IPS DF 19.7 (cell line): ENCODE results near the gene MMP23B.

Source experiments
- DNase-seq: peaks from one replicate; pipeline ENCODE4 v3.0.0-alpha.2; 2013; ENCODE audit warnings: low read depth, low spot score

MMP23B gene

DNA sequence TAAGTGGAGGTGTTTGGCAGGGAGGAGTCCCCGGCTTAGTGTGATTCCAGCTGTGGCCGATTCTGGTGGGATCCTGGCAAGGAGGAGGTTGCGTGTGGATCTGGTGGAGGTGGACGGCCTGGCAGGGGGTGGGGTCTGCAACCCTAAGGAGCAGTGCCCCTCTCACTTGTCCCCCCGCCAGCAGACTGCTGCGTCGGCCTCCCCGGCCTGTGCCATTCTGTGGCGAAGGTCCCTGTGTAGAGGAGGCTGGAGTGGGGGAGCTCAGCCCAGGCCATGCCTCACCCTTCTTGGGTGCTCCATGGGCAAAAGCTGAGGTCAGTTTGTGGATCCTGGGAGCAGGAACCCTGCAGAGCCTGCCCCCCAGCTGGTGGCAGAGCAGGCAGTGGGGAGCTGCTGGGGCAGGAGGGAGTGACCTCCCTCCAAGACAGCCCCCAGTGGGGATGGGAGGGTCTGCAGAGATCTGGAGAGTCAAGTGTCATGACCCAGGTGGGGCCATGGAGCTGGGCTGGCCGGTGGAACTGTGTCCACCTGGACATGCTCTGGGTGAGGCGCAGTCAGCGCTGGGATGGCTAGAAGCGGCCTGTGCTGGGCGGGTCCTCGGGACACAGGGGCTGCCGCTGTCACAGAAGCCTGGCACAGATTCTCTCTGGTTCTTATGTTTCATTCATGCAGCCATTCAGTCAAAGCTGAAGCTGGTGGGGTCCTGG is 11.4 kb upstream of the MMP23B start:
- DNase-seq, result no peak

DNA sequence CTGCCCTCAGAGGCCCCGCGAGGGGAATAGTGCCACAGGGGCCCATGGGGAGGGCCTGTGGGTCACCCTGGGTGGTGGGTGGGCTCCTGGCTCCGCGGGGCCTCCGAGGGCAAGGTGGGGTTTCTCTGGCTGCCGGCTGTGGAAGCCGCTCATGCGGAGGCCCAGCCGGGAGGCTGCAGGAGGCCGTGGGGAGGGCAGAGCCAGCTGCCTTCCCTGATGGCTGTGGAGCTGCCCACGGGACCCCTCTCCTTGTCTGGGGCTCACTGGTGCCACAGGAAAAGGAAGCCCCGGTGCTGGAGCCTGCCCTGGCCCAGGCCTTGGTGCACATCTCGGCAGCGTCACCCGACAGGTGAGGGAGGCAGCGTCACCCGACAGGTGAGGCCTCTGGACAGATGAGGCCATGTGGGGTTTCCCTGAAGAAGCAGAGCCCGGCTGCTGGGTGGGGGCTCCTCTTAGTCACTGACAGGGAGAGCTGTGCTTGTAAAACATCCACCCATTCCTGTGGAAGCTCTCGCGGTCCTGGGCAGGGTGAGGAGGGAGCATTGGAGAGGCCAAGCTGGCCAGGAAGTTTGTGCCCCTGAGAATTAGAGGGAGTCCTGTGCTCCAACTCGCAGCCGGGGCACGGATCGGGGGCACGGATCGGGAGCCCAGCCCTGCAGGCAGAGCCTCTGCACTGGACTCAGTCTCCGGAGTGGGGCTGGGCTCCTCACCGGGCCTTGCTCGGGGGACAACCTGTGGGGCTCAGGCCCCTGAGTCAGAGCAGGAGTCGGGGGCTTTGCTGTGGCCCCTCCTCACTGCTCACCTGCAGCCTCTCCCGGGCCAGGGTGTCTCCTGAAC is 10.6 kb upstream of the MMP23B start:
- DNase-seq, result no peak

DNA sequence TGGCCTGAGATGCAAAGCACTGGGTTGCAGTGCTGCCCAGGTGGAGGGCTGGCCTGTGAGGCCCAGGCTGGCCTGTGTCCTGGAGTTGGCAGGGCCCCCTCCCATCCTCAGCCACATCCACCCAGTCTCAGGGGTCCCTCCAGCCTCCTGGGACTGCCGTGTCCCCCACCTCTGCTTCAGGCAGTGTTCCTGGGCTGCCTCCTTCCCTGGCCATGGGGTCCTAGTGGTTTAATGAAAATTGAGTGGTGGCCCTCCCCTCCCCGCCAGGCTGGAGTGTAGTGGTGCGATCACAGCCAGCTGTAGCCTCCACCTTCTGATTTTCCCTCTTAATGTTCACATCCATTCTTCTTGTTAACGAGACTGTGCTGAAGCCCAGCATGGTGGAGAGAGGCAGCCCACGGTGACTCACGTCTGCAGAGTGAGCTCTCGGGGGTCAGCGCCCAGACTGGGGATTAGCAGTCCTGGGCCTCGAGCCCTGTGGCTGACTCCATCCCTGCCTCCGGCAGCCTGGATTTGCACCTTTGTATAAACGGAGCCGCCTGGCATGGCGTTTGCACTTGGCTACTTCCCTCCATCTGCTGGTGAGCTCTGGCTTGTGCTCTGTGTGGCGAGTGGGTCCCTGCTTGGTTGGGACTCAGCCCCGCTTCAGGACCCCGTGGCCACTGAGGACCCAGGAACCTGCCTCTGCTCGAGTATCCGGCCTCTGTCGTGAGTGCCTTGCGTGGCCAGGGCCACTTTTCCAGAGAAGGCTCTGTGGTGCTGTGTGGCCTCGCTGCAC is 9.8 kb upstream of the MMP23B start:
- DNase-seq, result no peak

DNA sequence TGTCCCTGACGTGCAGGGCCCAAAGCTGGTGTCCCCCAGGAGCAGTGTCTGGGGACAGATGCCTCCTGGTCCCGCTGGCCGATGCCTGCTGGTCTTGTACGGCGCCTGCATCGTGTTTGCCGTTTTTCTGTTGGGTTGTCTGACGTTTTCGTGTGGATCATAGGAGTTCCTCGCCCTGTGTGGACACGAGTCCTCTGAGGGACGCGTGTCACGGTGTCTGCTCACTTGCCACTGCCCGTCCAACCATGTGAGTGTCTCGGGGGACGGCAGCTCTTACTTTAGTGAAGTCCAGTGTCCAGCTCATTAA is 9.2 kb upstream of the MMP23B start:
- DNase-seq, result no peak

DNA sequence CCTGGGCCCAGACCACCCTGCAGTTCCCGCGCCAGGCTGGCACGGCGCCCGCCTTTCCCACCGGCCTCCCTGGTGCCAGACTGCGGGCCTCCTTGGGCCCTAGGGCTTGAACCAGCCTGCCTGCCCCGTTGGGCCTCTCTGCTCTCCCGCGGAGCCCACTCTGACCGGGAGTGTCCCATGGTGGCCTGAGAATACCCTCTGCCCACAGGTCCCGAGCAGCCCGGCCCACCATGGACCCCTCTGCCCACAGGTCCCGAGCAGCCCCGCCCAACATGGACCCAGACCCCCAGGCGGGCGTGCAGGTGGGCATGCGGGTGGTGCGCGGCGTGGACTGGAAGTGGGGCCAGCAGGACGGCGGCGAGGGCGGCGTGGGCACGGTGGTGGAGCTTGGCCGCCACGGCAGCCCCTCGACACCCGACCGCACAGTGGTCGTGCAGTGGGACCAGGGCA is 8.8 kb upstream of the MMP23B start:
- no peak for DNase-seq

DNA sequence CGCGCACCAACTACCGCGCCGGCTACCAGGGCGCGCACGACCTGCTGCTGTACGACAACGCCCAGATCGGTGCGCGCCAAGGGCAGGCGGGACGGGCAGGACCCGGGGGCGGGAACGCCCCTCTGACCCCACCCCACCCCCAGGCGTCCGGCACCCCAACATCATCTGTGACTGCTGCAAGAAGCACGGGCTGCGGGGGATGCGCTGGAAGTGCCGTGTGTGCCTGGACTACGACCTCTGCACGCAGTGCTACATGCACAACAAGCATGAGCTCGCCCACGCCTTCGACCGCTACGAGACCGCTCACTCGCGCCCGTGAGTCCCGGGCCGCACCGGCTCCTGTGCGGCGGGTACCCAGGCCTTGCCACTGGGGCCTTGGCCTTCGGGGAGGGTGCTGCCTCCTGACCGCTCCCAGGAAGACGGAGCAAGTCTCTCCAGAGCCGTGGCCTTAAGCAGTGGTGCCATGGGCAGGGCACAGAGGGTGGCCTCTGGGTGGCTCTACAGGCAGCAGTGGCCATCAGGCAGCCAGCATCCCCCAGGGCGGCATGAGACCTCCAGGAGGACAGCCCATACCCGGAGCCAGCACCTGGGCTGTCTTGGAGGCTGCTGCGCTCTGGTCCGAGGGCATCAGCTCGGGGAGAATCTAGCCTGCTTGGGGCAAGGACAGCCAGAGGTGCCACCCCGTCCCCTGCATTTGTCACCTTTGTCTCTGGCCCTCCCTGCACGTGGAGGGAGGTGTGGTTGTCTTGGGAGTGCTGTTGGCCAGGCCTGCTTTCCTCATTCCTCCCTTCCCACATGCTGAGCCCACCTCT is 8.1 kb upstream of the MMP23B start:
- no peak for DNase-seq

DNA sequence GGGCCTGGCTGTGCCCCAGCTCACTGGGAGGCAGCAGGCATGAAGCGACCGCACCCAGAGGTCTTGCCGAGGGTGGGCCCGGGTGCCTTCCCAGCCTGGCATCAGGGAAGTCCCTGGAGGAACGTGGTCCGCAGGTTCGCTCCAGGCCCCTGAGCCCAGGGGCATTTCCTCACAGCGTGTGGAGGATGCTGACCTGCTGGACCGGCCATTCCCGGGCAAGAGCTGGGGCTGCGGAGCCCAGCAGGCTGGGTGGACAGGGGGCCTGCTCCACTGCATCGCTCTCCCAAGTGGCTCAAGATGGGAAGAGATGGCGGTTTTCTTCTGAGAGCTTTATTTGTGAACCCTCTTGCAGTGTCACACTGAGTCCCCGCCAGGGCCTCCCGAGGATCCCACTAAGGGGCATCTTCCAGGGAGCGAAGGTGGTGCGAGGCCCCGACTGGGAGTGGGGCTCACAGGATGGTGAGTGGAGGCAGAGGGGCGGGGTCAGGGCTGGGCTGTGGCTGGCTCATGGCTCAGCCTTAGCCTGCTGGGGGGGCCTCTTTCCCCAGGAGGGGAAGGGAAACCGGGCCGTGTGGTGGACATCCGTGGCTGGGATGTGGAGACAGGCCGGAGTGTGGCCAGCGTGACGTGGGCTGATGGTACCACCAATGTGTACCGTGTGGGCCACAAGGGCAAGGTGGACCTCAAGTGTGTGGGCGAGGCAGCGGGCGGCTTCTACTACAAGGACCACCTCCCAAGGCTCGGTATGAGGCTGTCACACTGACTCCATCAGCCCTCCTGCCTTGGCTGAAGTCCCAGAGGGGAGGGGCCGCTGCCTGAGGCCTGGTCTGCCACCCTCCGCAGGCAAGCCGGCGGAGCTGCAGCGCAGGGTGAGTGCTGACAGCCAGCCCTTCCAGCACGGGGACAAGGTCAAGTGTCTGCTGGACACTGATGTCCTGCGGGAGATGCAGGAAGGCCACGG is 7.2 kb upstream of the MMP23B start:
- DNase-seq, result no peak

DNA sequence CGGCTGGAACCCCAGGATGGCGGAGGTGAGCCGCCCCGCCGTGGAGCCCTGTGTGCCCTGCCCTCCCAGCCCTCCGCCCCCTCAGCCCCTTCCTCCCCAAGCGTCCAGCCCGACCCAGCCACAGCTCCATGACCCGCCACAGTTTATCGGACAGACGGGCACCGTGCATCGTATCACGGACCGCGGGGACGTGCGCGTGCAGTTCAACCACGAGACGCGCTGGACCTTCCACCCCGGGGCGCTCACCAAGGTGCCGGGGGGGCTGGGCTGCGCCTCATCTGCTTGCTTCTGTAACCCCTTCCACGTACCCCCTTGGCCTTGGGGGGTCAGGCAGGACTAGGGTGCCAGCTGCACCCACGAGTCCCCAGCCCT is 6.6 kb upstream of the MMP23B start:
- no peak for DNase-seq

DNA sequence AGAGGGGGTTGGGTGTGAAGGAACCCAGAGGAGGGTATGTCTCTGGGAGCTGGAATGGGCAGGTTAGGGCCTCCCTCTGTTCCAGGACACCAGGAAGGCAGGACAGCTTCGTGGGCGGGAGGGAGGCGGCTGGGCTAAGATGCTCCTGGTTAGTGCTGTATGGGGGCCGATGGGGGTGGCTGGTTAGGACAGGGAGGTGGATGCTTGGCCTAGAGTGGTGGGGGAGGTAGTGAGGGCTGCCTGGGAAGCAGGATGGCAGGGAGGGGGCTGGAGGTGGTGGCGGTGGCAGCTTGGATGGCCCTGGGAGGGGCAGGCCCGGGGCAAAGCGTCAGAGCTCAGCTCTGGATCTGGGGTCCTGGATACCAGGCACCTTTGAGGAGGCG is 6.2 kb upstream of the MMP23B start:
- DNase-seq, result no peak

DNA sequence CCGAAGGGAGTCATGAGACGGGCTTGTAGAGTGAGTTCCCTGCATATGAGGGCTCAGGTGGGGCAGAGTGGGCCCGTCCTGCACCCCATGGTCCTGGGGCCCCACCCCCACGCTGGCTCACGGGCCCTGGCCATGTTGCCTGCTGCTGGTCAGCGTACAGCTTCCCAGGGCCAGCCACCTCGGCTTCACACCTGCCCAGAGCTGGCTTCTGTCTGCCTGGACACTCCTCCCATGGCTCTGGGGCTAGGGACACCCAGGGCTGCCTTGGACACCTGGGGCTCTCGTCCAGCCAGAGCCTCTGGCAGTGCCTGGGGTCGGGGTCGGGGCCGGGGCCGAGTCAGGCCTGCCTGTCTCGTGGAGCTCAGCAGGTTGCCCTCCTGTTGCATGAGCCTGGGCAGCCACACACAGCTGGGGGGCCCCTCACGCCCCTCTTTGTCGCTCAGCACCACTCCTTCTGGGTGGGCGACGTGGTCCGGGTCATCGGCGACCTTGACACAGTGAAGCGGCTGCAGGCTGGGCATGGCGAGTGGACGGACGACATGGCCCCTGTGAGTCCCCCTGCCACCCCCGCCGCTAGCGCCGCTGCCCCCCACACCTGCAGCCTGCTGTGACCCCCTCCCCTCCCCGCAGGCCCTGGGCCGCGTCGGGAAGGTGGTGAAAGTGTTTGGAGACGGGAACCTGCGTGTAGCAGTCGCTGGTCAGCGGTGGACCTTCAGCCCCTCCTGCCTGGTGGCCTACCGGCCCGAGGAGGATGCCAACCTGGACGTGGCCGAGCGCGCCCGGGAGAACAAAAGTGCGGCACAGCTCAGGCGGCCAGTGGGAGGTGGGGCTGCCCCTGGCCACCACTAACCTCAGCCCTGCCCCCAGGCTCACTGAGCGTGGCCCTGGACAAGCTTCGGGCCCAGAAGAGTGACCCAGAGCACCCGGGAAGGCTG is 5.5 kb upstream of the MMP23B start:
- DNase-seq, result no peak

DNA sequence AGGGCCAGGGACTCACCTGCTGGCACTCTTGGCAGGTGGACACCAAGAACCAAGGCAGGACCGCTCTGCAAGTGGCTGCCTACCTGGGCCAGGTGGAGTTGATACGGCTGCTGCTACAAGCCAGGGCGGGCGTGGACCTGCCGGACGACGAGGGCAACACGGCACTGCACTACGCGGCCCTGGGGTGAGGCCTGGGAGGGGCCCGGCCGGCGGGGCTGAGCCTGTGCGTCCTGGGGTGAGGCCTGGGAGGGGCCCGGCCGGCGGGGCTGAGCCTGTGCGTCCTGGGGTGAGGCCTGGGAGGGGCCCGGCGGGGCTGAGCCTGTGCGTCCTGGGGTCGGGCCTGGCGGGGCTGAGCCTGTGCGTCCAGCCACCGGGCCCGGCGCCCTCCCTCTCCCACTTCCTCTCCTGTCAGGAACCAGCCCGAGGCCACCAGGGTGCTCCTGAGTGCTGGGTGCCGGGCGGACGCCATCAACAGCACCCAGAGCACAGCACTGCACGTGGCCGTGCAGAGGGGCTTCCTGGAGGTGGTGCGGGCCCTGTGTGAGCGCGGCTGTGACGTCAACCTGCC is 4.6 kb upstream of the MMP23B start:
- no peak for DNase-seq

DNA sequence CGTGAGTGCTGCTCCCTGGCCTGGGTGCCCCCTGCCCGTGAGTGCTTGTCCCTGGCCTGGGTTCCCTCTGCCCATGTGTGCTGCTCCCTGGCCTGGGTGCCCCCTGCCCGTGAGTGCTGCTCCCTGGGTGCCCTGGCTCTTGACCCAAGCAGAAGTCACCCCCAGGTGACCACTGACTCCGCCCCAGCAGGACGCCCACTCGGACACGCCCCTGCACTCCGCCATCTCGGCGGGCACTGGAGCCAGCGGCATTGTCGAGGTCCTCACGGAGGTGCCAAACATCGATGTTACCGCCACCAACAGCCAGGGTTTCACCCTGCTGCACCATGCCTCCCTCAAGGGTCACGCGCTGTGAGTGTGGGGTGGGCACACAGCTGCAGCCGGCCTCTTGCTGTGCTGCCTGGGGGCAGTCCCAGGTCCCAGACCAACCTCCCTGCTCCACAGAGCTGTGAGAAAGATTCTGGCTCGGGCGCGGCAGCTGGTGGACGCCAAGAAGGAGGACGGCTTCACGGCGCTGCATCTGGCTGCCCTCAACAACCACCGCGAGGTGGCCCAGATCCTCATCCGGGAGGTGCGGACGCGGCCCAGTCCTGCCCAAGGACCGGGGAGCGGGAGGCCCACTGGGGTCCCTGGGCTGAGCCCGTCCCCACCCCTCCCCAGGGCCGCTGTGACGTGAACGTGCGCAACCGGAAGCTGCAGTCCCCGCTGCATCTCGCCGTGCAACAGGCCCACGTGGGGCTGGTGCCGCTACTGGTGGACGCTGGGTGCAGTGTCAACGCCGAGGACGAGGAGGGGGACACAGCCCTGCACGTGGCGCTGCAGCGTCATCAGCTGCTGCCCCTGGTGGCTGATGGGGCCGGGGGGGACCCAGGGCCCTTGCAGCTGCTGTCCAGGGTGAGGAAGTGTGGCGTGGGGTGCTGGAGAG is 3.9 kb upstream of the MMP23B start:
- DNase-seq, result no peak

DNA sequence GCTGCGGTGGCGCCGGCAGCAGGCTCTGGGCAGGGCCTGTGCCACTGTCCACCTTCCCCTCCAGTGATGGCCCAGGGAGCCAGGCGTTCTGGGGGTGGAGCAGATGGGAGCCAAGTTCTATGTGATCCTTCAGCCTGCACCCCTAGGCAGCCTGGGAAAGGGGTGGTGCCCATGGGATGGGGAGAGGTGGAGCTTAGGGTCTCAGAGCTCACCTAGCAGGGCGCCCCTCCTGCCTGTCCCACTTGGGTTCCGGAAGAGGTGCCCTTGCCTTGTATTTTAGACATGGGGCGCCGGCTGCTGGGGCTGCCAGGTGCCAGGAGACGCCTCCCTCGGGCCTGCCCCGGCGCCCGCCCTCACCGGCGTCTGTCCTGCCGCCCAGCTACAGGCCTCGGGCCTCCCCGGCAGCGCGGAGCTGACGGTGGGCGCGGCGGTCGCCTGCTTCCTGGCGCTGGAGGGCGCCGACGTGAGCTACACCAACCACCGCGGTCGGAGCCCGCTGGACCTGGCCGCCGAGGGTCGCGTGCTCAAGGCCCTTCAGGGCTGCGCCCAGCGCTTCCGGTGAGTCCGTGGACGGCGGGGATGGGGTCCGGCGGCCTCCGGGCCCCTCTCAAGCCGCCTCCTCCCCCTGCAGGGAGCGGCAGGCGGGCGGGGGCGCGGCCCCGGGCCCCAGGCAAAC is 3.1 kb upstream of the MMP23B start:
- DNase-seq, result no peak

DNA sequence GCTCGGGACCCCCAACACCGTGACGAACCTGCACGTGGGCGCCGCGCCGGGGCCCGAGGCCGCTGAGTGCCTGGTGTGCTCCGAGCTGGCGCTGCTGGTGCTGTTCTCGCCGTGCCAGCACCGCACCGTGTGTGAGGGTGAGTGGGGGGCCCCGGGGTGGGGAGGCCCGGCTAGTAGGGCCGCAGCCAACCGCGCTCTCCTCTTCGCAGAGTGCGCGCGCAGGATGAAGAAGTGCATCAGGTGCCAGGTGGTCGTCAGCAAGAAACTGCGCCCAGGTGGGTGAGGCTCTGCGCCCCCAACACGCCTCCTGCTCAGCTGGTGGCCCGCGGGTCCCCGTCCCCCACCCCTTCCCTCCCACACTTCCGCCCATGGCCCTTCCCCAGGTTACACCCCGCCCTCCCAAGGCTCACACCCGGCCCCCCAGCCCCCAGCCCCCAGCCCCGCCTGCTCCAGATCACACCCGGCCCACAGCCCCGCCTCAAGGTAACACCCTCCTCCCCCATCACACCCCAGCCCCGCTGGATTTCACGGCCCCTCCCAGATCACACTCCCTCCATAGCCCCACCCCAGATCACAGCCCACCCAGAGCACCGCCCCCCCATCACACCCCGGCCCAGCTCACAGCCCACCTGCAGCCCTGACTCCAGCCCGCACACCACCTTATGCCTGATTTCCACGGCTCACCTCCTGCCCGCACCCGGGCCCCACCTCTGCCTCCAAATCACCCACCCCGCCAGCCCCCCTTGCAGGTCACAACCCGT is 2.4 kb upstream of the MMP23B start:
- no peak for DNase-seq

DNA sequence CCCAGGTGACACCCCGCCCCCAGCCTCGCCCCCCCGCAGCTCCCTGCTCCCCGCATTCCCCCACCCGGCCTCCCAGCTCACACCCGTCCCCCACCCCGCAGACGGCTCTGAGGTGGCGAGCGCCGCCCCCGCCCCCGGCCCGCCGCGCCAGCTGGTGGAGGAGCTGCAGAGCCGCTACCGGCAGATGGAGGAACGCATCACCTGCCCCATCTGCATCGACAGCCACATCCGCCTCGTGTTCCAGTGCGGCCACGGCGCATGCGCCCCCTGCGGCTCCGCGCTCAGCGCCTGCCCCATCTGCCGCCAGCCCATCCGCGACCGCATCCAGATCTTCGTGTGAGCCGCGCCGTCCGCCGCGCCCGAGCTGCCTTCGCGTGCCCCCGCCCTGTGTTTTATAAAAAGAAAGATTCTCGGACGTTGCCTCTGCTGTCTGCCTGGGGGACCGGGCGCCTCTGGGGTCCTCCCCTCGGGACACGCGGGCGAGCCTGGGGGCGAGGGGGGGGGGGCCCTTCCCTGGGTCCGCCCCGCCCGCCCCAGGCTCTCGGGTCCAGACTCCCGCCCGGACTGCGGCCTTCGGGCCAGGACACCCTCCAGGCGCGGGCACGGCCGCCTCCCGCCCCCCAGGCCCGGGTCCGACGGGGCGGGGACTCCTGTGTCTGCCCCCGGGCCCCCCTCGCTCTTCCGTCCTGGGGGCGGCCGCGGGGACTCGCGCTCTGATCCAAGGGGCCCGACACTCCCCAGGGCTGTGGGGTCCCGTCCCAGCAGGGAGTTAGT is 1.6 kb upstream of the MMP23B start:
- peak; percentile 72 for DNase-seq
